ENCODE measurements around the gene CMIP.

DNA sequence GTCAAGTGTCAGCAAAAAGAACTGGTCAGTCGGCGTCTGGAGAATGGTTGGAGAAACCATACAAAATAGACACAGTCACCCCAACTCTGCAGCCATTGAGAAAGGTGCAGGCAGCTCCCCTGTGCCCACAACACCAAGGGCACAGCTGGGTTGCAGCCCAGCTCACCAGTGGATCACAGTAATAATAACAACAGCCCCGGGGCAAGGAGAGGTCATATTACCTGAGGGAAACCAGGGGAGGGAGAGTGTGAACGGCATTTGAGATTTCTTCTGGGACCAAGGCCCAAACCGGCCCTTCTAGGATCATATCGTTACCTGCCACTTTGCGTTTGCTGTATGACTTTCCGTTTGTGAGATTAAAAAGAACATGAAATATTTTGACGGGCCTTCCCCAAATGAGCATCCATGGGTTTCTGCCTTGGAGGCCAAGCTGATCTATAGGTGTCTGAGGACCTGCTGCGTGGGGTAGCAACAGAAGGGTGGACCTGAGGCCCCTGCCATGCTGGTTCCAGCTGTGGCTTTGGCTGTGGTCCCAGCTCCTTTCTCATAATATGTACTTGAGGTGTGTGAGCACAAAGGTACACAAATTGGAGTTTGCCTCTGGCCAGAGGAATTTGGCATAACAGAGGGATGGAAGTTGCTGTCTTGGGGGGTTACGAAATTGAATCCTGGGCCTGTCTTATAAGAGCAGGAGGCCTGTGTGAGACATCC lies 154.6 kb downstream of the CMIP start:
- TF ChIP-seq CTBP1 (IDR thresholded peaks at IDR 0.05; ENCODE audit: borderline replicate concordance) (no peak), FOXM1 (IDR thresholded peaks at IDR 0.05; ENCODE audit: borderline replicate concordance) (no peak), BHLHE40 (IDR thresholded peaks at IDR 0.05; ENCODE audit: borderline replicate concordance) (no peak), FOXK2 (IDR thresholded peaks at IDR 0.05) (no peak), ARNT (IDR thresholded peaks at IDR 0.05) (no peak)
